SH-SY5Y (cell line): ENCODE data around the gene DSCAM.

Source experiments
- GATA2 ChIP-seq: IDR thresholded peaks from 2 replicates; pipeline ENCODE4 v1.6.1; 2011; ENCODE audit warnings: mild to moderate bottlenecking, low read depth, low read length
- GATA3 ChIP-seq: IDR thresholded peaks from 2 replicates; pipeline ENCODE4 v1.6.1; 2011; ENCODE audit warnings: low read depth, mild to moderate bottlenecking, low read length, moderate library complexity

GRCh38 chr21:40613546-40614030 lies 233.4 kb downstream of the DSCAM start:
- TF ChIP-seq GATA3: no peak
- TF ChIP-seq GATA2: no peak
